Measurements from ENCODE around the gene NCLN.

- TF ChIP-seq CTCF (IDR thresholded peaks at IDR 0.05), result no peak
- no peak for TF ChIP-seq POLR2A (IDR thresholded peaks at IDR 0.05)
Observed at GRCh38 chr19:3251229-3251628, 65.5 kb downstream of the NCLN start.
